GM10847 (cell line): Measurements from ENCODE around the gene TNFRSF21.

Source experiments
- POLR2A ChIP-seq: IDR thresholded peaks from 2 replicates; pipeline ENCODE4 v1.6.1; 2011; ENCODE audit not compliant: insufficient read length; ENCODE audit errors: extremely low read depth

The TNFRSF21 gene, protein sequence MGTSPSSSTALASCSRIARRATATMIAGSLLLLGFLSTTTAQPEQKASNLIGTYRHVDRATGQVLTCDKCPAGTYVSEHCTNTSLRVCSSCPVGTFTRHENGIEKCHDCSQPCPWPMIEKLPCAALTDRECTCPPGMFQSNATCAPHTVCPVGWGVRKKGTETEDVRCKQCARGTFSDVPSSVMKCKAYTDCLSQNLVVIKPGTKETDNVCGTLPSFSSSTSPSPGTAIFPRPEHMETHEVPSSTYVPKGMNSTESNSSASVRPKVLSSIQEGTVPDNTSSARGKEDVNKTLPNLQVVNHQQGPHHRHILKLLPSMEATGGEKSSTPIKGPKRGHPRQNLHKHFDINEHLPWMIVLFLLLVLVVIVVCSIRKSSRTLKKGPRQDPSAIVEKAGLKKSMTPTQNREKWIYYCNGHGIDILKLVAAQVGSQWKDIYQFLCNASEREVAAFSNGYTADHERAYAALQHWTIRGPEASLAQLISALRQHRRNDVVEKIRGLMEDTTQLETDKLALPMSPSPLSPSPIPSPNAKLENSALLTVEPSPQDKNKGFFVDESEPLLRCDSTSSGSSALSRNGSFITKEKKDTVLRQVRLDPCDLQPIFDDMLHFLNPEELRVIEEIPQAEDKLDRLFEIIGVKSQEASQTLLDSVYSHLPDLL

DNA sequence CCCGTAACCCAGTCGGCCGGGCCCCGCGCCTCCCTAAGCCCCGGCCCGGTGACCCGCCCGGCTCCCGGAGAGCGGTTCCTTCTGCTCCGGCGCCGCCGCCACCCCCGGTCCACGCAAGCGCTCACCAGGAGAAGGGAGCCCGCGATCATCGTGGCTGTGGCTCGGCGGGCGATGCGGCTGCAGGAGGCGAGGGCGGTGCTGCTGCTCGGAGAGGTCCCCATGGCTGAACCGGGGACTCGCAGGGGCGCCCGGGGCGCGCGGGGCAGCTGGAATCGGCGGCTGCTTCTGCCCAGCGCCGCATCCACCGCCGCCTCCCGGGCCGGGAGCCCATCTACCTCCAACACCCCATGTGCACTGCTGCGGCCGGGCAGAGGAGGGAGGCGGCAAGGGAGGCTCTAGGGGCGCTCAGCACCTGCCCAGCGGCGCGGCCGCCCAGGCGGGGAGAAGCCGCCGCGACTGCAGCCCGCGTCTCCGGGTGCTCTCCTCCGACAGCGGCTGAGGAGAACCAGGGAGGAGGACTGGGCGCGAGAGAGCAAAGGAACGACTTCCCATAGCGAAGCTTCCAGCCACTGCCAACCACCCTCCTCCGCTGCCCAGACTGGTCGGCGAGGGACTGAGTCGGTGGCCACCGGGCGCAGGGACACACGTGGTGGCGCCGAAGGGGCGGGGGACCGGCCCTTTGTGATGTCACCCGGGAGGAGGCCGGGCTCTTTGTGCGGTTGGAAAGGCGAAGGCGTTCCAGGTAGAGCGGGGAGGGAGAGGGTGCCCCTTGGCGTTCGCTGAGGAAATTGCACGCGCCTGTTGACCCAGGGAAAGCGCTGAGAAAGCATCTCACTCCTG lies at the start of gene TNFRSF21:
TSS of gene TNFRSF21 (minus strand) at position 615 of the 840 bp plus-strand sequence. CDS start at position 221, 394 bp downstream.
- TF ChIP-seq POLR2A = peak; percentile 41

DNA sequence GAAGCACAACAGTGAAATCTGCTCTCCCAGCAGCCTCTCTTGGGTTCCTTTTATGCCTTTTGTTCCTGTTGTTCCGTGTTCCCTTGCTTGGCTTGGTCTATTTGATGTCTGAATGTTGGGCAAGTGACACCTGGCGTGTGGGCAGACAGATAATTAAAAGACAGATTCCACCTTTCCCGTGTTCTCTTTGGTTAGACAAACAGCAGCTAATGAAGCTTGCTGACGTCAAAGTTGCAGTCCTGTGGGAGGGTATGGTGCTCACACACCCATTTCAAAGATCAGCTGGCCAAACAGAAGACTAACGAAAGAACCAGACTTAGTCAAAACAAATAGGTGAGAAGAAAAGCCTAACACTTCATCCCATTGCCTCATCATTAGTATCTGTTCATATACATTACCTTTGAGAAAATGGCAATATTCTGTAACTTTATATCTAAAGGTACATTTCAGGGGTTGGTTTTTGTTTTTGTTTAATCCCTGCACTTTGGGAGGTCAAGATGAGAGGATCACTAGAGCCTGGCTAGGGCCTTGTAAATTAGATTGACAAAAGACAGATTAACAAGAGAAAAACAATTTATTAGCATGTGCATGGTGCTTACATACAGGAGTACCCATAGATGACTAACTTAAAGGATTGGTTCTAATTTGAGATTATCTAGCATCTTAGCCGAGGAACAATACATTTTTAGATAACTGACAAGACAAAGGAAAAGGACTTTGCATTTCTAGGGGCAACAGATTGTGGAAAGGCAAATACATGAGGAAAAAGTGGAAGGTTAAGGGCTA lies 48.9 kb upstream of the TNFRSF21 start:
- TF ChIP-seq POLR2A = no peak

DNA sequence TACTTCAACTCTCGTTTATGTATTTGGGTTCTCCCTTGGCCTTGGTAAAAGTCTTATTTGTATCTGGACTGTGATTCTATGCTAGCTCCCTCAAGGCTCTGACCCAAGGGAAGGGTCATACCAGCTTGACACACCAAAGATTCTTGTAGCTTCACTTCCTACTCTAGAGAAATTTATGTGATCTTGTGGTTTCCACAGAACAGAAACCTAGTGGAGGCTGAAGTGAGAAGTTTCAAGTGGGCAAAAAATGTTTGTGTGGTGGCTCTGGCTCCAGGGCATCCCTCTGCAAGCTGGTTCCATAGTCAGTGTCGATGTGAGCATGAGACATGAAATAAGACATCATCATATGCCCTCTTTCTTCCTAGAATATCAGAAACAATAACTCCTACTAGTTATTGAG lies 48.1 kb upstream of the TNFRSF21 start:
- no peak for TF ChIP-seq POLR2A

DNA sequence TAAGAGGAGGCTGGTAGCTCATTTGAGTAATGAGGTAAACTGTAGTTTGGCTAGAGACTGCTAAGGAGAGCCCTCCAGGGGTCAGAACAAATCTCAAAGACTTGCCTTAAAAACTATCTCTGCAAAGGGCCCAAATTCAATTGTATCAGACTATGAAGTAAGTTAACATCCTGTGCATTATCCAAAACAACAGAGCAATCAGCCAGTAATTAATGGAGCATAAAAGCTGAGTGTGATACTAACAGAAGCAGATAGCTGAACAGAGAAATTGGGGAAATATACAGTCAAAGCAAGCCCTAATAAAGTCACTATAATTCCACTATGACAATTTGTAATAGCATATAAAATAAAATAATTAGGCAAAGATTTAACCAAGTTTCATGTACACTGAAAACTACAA lies 45.8 kb upstream of the TNFRSF21 start:
- no peak for TF ChIP-seq POLR2A

DNA sequence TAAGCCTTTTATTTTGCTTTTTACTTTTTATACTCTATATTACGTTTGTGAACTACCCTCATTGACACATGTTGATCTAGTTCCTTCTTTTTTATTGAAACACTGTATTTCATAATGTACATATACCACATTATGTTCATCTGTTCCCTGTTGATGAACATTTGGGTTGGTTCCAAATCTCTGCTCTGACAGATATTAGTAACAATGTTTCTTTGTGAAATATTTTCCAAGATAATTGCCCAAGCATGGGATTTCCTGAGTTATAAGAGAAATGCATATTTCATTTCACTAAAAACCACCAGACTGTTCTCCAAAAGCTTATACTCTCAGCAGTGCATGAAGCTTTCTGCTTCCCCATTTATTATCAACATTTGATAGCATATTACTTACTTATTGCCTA lies 44.2 kb upstream of the TNFRSF21 start:
- no peak for TF ChIP-seq POLR2A

DNA sequence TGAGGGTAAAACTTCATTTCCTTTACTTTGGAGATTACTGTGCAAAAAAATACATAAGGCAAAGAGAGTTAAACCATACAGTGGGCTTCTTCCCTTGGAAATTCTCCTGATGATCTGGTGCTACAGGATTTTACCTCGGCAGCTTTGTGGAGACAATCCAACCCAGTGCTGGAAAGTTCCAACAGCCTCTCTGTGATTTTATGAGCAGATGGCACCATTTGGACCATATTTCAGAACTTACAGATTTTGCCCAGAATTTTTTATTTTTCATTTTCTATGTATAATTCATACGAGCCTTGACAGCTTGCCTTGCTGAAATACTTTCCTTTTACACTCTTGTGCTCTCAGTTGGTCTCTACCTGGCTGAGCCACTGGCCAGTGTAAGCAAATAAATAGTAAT lies 43.3 kb upstream of the TNFRSF21 start:
- TF ChIP-seq POLR2A = no peak

DNA sequence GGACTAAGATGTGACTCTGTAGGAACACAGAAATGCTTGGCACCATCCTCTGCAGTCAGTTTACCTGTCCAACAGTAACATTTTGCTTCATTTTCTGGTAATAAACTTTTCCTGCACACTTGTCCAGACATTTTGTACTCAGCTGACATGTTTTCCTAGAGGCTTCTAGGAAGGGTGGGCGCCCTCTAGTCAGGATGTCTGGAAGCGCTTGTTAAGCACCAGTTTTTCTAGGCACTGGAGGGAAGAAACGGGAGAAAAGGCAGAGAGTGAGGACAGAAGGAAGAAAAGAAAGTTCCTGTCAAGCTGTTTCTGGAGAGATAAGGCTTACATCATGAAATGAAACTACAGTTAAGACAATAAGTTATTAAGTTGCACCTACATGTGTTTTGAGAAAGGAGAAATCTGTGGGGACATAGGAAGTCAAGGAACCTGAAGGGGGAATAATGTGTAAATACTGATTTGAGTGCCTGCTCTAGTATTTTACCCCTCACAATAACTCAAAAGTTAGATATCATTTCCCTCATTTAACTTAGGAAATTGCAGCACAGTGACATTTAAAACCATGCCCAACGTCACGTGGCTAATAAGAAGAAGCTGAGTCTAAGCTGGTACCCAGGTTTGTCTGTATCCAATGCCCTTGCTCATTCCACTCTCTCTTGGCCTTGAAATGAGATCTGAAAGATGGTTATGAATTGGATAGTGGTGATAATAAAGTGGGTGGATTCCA lies 42.7 kb upstream of the TNFRSF21 start:
- no peak for TF ChIP-seq POLR2A

DNA sequence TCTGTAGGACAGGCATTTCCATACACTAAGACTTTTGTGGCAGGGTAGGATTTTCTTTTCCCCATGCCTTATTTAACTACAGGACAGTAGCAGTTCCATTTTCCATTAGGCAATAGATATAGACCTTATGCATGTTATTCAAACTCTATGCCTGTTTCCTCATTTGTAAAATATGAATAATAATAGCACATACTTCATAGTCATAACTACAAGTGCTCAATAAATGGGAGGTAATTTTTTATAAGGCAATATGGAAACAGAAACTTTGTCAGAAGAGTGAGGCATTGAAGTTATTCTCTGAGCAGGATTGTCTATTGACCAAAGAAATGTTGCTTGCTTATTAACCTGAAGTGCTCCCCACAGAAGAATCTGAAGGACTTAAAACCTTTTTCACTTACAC lies 41.9 kb upstream of the TNFRSF21 start:
- no peak for TF ChIP-seq POLR2A

DNA sequence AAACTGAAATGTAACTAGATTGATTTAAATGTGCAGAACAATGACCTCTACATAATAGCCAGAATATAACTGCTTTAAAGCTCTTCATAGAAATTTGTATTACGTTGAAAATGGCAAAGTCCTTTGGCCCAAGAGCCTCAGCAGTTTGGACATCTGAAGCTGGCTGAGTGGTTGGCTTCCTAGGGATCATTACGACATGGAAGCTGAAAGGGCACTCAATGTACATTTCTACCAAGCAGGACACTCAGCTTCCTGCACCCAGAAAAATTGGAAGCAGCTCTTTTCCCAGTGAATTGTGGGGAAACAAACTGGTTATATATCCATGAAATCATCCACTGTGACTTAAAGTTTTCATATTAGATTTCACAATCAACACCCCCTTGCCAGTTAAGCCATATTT lies 40.2 kb upstream of the TNFRSF21 start:
- TF ChIP-seq POLR2A = no peak

DNA sequence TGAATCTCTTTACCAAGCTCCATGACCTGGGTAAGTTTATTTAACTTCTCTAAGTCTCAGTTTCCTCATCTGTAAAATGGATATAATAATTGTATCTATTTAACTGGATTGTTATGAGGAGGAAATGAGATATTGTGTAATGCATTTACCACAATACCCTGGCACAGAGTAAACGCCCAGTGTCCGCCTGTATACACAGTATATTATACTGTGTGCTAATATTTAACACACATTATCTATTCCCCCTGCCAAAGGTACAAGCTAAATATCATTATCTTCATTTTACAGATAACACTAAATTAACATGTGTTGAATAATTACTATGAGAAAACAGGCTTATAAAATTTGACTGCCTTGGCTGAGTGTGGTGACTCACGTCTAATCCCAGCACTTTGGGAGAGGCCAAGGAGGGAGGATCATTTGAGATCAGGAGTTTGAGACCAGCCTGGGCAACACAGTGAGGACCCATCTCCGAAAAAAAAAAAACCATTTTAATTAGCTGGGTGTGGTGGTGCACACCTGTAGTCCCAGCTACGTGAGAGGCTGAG lies 38.7 kb upstream of the TNFRSF21 start:
- TF ChIP-seq POLR2A = no peak

DNA sequence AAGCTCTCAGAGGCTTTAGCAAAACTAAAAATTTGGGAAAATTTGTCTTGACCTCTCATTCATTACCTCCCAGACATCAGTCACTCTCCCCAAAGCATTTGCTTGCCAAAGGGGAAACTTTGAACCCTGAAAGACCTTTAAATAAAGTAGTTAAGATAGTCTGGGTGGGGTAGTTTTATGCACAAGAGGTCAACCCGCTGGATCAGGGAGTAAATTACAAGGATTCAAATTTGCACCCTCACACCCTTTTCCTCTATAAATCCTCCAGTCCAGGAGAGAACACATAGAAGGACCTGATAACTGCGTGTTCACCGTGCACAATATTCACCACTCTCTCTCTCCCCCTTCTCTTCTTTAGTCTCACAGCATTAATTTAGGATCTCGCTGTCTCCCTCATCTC lies 36.1 kb upstream of the TNFRSF21 start:
- TF ChIP-seq POLR2A = no peak

DNA sequence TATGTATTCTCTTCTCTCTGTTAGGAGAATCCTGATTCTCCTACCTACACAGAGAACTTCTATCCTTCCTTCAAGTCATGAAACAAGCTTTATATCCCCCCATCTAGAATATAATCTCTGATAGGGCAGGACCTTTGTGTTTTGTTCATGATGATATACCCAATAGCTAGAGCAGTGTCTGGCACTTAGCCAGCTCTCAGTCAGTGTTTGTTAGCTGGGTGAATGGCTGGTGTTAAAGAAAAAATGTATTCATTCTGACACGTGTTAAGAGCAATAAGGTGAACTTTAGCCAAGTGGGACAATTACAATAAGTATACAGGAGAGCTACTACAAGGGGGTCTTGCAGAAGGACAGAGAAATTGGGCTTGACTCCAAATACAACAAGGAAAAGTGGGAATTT lies 34.3 kb upstream of the TNFRSF21 start:
- no peak for TF ChIP-seq POLR2A

DNA sequence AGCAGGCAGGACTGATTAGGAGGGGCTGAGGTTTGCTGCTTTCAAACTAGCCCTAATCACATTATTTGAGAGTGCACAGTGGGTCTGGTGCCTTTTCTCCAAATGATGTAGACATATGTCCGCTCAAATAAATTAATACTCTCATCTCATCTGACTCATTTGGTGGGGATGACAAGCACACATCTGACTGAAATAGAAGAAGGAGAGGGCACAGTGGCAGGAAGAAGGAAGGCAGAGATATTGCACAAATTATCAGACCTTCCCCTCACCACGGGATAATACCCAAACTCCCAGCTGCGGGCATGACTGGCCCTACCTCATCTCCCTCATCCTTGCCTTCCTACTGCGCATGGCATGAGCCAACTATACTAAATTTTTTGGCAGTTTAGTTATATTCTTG lies 33.9 kb upstream of the TNFRSF21 start:
- TF ChIP-seq POLR2A = no peak

DNA sequence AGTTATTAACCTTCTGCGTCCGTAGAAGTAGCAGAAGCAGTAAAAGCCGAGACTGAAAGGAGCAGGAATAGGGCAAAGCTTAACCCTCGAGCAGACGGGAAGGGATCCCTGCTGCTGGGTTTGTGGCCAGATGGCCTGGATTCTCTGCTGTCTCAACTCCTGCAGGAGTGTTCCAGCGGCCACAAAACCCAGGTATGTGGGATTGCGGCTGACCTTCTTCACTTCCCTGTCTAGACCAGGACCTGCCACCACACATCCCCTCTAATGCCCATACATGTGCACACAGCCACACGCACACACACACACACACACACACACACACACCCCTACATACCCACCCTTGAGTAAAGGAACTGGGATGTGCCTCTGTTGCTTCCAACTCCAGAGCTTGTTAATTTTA lies 33.1 kb upstream of the TNFRSF21 start:
- TF ChIP-seq POLR2A = no peak
